RWPE1 (cell line): Measurements from ENCODE around the gene PDZD2.

ENCODE experiments used
- CTCF ChIA-PET: fragments of 350-600 bp; sonication (Branson Sonifier 250); formaldehyde crosslinking; extraction: SDS; loops from one replicate; lab custom pipeline; 2021; lab: Yijun Ruan, JAX
- POLR2A ChIA-PET: fragments of 400-600 bp; formaldehyde crosslinking; extraction: SDS; loops from one replicate; lab custom pipeline; 2020; ENCODE audit warnings: antibody characterized with exemption; ENCODE audit not compliant: low non-redundant PET; lab: Yijun Ruan, JAX
- DNase-seq: peaks from one replicate; pipeline ENCODE4 v3.0.0; 2012; ENCODE audit warnings: low spot score
- H3K27ac ChIP-seq: fragments of 450-650 bp; 2 replicates; pipeline ENCODE4 v1.5.1; 2017
- CTCF ChIP-seq: fragments of 450-650 bp; conservative IDR thresholded peaks from 2 replicates; pipeline ENCODE4 v1.5.1; 2017; ENCODE audit warnings: low read depth, mild to moderate bottlenecking

The PDZD2 gene

DNA sequence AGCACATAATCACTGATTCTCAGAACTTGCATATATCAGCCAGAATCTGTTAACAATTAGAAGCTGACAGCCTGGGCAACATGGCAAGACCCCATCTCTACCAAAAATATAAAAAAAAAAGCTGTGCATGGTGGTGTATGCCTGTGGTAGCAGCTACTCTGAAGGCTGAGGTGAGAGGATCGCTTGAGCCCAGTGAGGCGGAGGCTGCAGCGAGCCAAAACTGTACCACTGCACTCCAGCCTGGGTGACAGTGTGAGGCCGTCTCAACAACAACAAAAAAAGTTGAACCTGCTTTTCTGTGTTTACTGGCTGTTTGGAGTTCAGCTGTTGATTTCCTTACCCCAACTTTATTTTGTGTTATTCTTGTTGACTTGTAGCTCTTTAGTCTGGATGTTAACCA lies 468.4 kb downstream of the PDZD2 start:
- no peak overlapping the region for H3K27ac ChIP-seq
- no peak for TF ChIP-seq CTCF
- CTCF ChIA-PET = interaction anchor here (0.6 to 0.7 kb wide), 2 partner anchors 136 to 577 kb away, joined by 3 to 4 read pairs; no protein-coding TSS in a partner anchor
- POLR2A ChIA-PET = no interaction called here
- no peak for DNase-seq

GRCh38 chr5:32108167-32108566 lies 469.2 kb downstream of the PDZD2 start:
- ChIA-PET POLR2A (no interaction called here), CTCF (interaction anchor here (0.5 kb wide), 1 partner anchor 12 kb away, joined by 3 read pairs; no protein-coding TSS in a partner anchor)
- no peak overlapping the region for H3K27ac ChIP-seq

GRCh38 chr5:32109236-32109635 lies 470.3 kb downstream of the PDZD2 start:
- POLR2A ChIA-PET = no interaction called here

More at GRCh38 chr5:32108167-32108566, 469.2 kb downstream of the PDZD2 start:
- no peak for DNase-seq
- TF ChIP-seq CTCF = no peak

GRCh38 chr5:32110111-32110696 lies 471.3 kb downstream of the PDZD2 start:
- ChIA-PET CTCF (no interaction called here), POLR2A (no interaction called here)
- TF ChIP-seq CTCF = no peak
- DNase-seq = no peak
- H3K27ac ChIP-seq = no peak overlapping the region

More at GRCh38 chr5:32109236-32109635, 470.3 kb downstream of the PDZD2 start:
- DNase-seq = no peak
- no peak for TF ChIP-seq CTCF
- no peak overlapping the region for H3K27ac ChIP-seq
- CTCF ChIA-PET = interaction anchor here (0.8 to 0.9 kb wide), 2 partner anchors 28 to 527 kb away, joined by 3 to 5 read pairs; no protein-coding TSS in a partner anchor

GRCh38 chr5:32115985-32116384 lies 477.1 kb downstream of the PDZD2 start:
- CTCF ChIA-PET = interaction anchor here (1.0 to 1.2 kb wide), 2 partner anchors 287 to 307 kb away, joined by 3 to 8 read pairs; no protein-coding TSS in a partner anchor
- DNase-seq = no peak

More at GRCh38 chr5:32115985-32116384, 477.1 kb downstream of the PDZD2 start:
- no peak for TF ChIP-seq CTCF
- H3K27ac ChIP-seq = no peak overlapping the region
- POLR2A ChIA-PET = no interaction called here
